HCT116 (cell line): ENCODE measurements around the gene OPTN. TPM values are rescaled to one million over a fixed set of nuclear protein-coding genes. Genes with fewer than 3 reads are reported as not detected.

ENCODE experiments used
- ATAC-seq: fragments of 200-7000 bp; cut with Tn5 transposase; 2 replicates; pipeline ENCODE4 v1.9.1; 2020; ENCODE audit warnings: mild to moderate bottlenecking, moderate library complexity
- BruUV-seq: library from RNA; stranded (reverse); fragments of 400-500 nt; replicated peaks from 2 replicates; lab custom pipeline; 2021; lab: Mats Ljungman, UMichigan
- CTCF ChIA-PET: fragments of 300-600 bp; sonication (Branson Sonifier 250); formaldehyde crosslinking; loops from one replicate; lab custom pipeline; 2021; ENCODE audit warnings: antibody characterized with exemption; lab: Charles Lee
- POLR2A ChIA-PET: fragments of 300-600, 350-600 bp; sonication (Branson Sonifier 250); formaldehyde crosslinking; loops from one replicate; lab custom pipeline; 2021; ENCODE audit warnings: antibody characterized with exemption; lab: Charles Lee
- RAD21 ChIA-PET, 2 experiments: fragments of 300-600 bp; sonication (Branson Sonifier 250); formaldehyde crosslinking; loops; one replicate each; lab custom pipeline; 2023; ENCODE audit warnings: low total read pairs in 2 of 2; ENCODE audit not compliant: uncharacterized antibody in 2 of 2, unreplicated experiment in 2 of 2, low non-redundant PET in 1 of 2; lab: Charles Lee
- DNase-seq: peaks from one replicate; pipeline ENCODE4 v3.0.0-alpha.2; 2010; ENCODE audit warnings: low read depth, low spot score
- H2AFZ ChIP-seq: fragments of 200-600 bp; shearing (Covaris generic), sonication (generic); 2 replicates; pipeline ENCODE4 v1.6.1; 2017; ENCODE audit warnings: low read depth, mixed run types, mixed read lengths, antibody characterized with exemption, low read length; ENCODE audit not compliant: poor library complexity, severe bottlenecking
- H3K27ac ChIP-seq: 2 replicates; pipeline ENCODE4 v1.5.1; 2012; ENCODE audit warnings: low read depth, low read length
- H3K27me3 ChIP-seq: fragments of 200-600 bp; sonication (generic); 2 replicates; pipeline ENCODE4 v1.6.1; 2016; ENCODE audit warnings: mixed run types, low read length, mixed read lengths; ENCODE audit not compliant: insufficient read depth
- H3K36me3 ChIP-seq, 2 experiments: fragments of 200-500 bp in 1 of 2; fragments of 200-600 bp in 1 of 2; sonication (Bioruptor generic) in 1 of 2; sonication (generic) in 1 of 2; 2 replicates each; pipeline versions ENCODE4 v1.5.1 to v1.6.1; 2014 to 2016; ENCODE audit warnings: low read length in 2 of 2, inconsistent platforms in 1 of 2, mixed read lengths in 1 of 2, mixed run types in 1 of 2; ENCODE audit not compliant: insufficient read depth in 2 of 2, control insufficient read depth in 1 of 2
- H3K4me1 ChIP-seq, 2 experiments: fragments of 200-600 bp in 1 of 2; sonication (generic) in 1 of 2; 2 replicates each; pipeline versions ENCODE4 v1.5.1 to v1.6.1; 2012 to 2017; ENCODE audit warnings: low read length in 2 of 2, inconsistent platforms in 1 of 2, mild to moderate bottlenecking in 1 of 2, mixed read lengths in 1 of 2, mixed run types in 1 of 2, moderate library complexity in 1 of 2; ENCODE audit not compliant: insufficient read depth in 2 of 2, control insufficient read depth in 1 of 2
- H3K4me2 ChIP-seq: fragments of 200-600 bp; sonication (generic); 2 replicates; pipeline ENCODE4 v1.6.1; 2017; ENCODE audit warnings: mixed run types, low read length, mixed read lengths
- H3K4me3 ChIP-seq, 2 experiments: fragments of 200-600 bp in 1 of 2; sonication (generic) in 1 of 2; replicated peaks in 1 of 2; 2 replicates each; pipeline ENCODE4 v1.5.1; 2011 to 2016; ENCODE audit warnings: low read length in 2 of 2, control low read depth in 1 of 2, low read depth in 1 of 2, mild to moderate bottlenecking in 1 of 2, mixed read lengths in 1 of 2, mixed run types in 1 of 2
- H3K79me2 ChIP-seq: fragments of 200-600 bp; sonication (generic); 2 replicates; pipeline ENCODE4 v1.6.1; 2017; ENCODE audit warnings: mild to moderate bottlenecking, mixed run types, low read length, moderate library complexity, mixed read lengths; ENCODE audit not compliant: insufficient read depth
- H3K9ac ChIP-seq: fragments of 200-600 bp; sonication (generic); 2 replicates; pipeline ENCODE4 v1.6.1; 2016; ENCODE audit warnings: low read length, mixed read lengths
- H3K9me2 ChIP-seq: fragments of 200-600 bp; sonication (generic), shearing (Covaris generic); 2 replicates; pipeline ENCODE4 v1.6.1; 2017; ENCODE audit warnings: mixed run types, mild to moderate bottlenecking, moderate library complexity; ENCODE audit not compliant: insufficient read depth
- H3K9me3 ChIP-seq, 2 experiments: fragments of 200-500 bp in 1 of 2; fragments of 200-600 bp in 1 of 2; sonication (Bioruptor generic) in 1 of 2; sonication (generic) in 1 of 2; 2 replicates each; pipeline ENCODE4 v1.6.1; 2014 to 2017; ENCODE audit warnings: low read length in 2 of 2, mixed read lengths in 2 of 2, inconsistent platforms in 1 of 2, low read depth in 1 of 2, mild to moderate bottlenecking in 1 of 2, mixed run types in 1 of 2, moderate library complexity in 1 of 2; ENCODE audit not compliant: control insufficient read depth in 1 of 2, insufficient read depth in 1 of 2
- H4K20me1 ChIP-seq: fragments of 200-600 bp; sonication (generic), shearing (Covaris generic); 2 replicates; pipeline ENCODE4 v1.6.1; 2017; ENCODE audit warnings: mixed run types, mild to moderate bottlenecking, moderate library complexity; ENCODE audit not compliant: insufficient read depth
- ATF3 ChIP-seq: IDR thresholded peaks from 2 replicates; pipeline ENCODE4 v1.6.1; 2012
- CBX3 ChIP-seq: IDR thresholded peaks from 2 replicates; pipeline ENCODE4 v1.6.1; 2012; ENCODE audit warnings: low read depth
- CTCF ChIP-seq, 3 experiments: fragments of 200-600 bp in 1 of 3; sonication (generic) in 1 of 3; IDR thresholded peaks in 2 of 3; conservative IDR thresholded peaks in 1 of 3; 2 replicates each; pipeline ENCODE4 v1.5.1; 2012 to 2017; ENCODE audit warnings: low read depth in 2 of 3, low read length in 2 of 3, antibody characterized with exemption in 1 of 3, borderline replicate concordance in 1 of 3, control low read depth in 1 of 3, mild to moderate bottlenecking in 1 of 3, mixed read lengths in 1 of 3, mixed run types in 1 of 3, moderate library complexity in 1 of 3; ENCODE audit not compliant: insufficient read depth in 1 of 3
- ELF1 ChIP-seq: IDR thresholded peaks from 2 replicates; pipeline ENCODE4 v1.6.1; 2012; ENCODE audit warnings: low read depth, borderline replicate concordance
- EZH2 ChIP-seq: fragments of 200-600 bp; sonication (generic); IDR thresholded peaks from 2 replicates; pipeline ENCODE4 v1.6.1; 2017; ENCODE audit warnings: antibody characterized with exemption, mixed run types
- FOSL1 ChIP-seq: IDR thresholded peaks from 2 replicates; pipeline ENCODE4 v1.6.1; 2012; ENCODE audit warnings: low read depth
- POLR2AphosphoS5 ChIP-seq: IDR thresholded peaks from 2 replicates; pipeline ENCODE4 v1.6.1; 2011; ENCODE audit warnings: mild to moderate bottlenecking, low read depth, low read length, moderate library complexity
- RAD21 ChIP-seq: IDR thresholded peaks from 2 replicates; pipeline ENCODE4 v1.6.1; 2012; ENCODE audit warnings: low read depth, mild to moderate bottlenecking
- REST ChIP-seq: IDR thresholded peaks from 2 replicates; pipeline ENCODE4 v1.6.1; 2012; ENCODE audit warnings: low read depth
- SIN3A ChIP-seq: IDR thresholded peaks from 2 replicates; pipeline ENCODE4 v1.6.1; 2012; ENCODE audit warnings: low read depth
- SRF ChIP-seq: IDR thresholded peaks from 2 replicates; pipeline ENCODE4 v1.6.1; 2012; ENCODE audit warnings: low read depth
- ZNF274 ChIP-seq: fragments of 200-500 bp; sonication (Bioruptor generic); IDR thresholded peaks from 2 replicates; pipeline ENCODE4 v1.6.1; 2014; ENCODE audit warnings: mild to moderate bottlenecking, low read depth, low read length, inconsistent platforms
- intact Hi-C: fragments of 100-400 bp; cut with micrococcal nuclease; formaldehyde crosslinking; loops from 2 replicates; pipeline ENCODE4 v1.10.0; 2022
- total RNA-seq: library from RNA; stranded (reverse); gene quantifications from one replicate; pipeline ENCODE4 v1.2.1, GENCODE V29; 2021; ENCODE audit not compliant: unreplicated experiment

The OPTN gene
- total RNA-seq, 1 experiment from 2014 or later, result 17.0 TPM

DNA sequence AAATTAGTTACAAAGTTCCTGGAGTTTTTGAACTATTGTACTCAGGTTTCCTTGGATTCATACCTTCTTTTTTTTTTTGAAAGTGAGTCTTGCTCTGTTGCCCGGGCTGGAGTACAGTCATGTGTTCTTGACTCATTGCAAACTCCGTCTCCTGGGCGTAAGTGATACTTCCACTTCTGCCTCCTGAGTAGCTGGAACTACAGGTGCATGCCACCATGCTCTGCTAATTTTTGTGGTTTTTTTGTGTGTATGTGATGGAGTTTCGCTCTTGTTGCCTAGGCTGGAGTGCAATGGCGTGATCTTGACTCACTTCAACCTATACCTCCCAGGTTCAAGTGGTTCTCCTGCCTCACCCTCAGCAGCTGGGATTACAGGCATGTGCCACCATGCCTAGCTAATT, 83.7 kb downstream of the OPTN start:
- Histone ChIP-seq H3K4me3 (no peak overlapping the region), H3K27ac (no peak overlapping the region), H3K4me2 (no peak overlapping the region), H3K9me2 (no peaks in the 10 kb centered on the region), H3K36me3 (peaks cover 54 to 69% of the 10 kb centered on the region in 2 experiments), H4K20me1 (peaks cover 3% of the 10 kb centered on the region; the same call in 1 of the 2 replicates), H3K4me1 (no peaks in the 10 kb centered on the region), H3K27me3 (no peaks in the 10 kb centered on the region), H3K9ac (no peak overlapping the region), H2AFZ (no peak overlapping the region), H3K9me3 (no peaks in the 10 kb centered on the region), H3K79me2 (peaks cover 13% of the 10 kb centered on the region; the same call in 1 of the 2 replicates)
- BruUV-seq, result no TSS peak
- intact Hi-C loops, result no loop called here
- DNase-seq (no peak), ATAC-seq (no peak)
- ChIA-PET RAD21 (no interaction called here), CTCF (no interaction called here), POLR2A (no interaction called here)
- TF ChIP-seq POLR2AphosphoS5 (no peak), FOSL1 (no peak), ELF1 (no peak), CBX3 (no peak), CTCF (IDR thresholded peaks at IDR 0.05 in 2 of 3, conservative IDR thresholded peaks at IDR 0.05 in 1 of 3; ENCODE audit: borderline replicate concordance in 1 of 3, insufficient read depth in 1 of 3, low read depth in 2 of 3, low read length in 2 of 3) (no peak), EZH2 (no peak), REST (no peak), ZNF274 (no peak), ATF3 (no peak), SRF (no peak), SIN3A (no peak), RAD21 (no peak)
- TF ChIP-seq, all 23 proteins: peak for 0
